Erythroblast (primary cell): ENCODE results near the gene RNF125.

Source experiments
- GATA1 ChIP-seq: IDR thresholded peaks from 2 replicates; pipeline ENCODE4 v1.6.1; 2011; ENCODE audit warnings: low read depth, mild to moderate bottlenecking, control low read depth, low read length, moderate library complexity
- POLR2A ChIP-seq: IDR thresholded peaks from 2 replicates; pipeline ENCODE4 v1.6.1; 2011; ENCODE audit warnings: mild to moderate bottlenecking, low read length

DNA sequence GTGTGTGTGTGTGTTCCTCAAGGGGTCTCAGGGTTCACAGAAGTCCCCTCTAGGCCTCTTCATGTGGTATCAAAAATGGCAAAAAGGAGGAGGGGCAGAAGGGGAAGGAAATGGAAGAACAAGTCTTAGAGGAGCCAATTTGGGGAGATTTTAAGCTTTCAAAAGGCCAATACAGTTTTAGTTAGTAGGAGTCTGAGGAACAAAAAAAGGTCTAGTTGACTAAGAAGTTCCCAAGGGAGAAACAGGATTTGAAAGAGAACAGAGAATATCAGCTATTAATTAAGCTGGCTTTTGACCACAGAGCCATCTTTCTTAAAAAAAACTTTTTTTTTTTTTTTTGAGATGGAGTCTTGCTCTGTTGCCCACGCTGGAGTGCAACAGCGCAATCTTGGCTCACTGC, 7.1 kb downstream of the RNF125 start:
- TF ChIP-seq POLR2A (no peak), GATA1 (no peak)
